CD14-positive monocyte (primary cell): ENCODE measurements around the gene FUZ. TPM values are rescaled to one million over a fixed set of nuclear protein-coding genes. Genes with fewer than 3 reads are reported as not detected.

Source experiments
- DNase-seq, 3 donors: peaks; one replicate each; pipeline ENCODE4 v3.0.0-alpha.2; 2011 to 2022
- H2AFZ ChIP-seq: 2 replicates; pipeline ENCODE4 v1.6.0; 2012; ENCODE audit warnings: mild to moderate bottlenecking, low read depth, low read length, inconsistent platforms; ENCODE audit not compliant: insufficient read depth, poor library complexity, severe bottlenecking
- H3K27ac ChIP-seq, 2 donors: 1 replicate in 1 of 2; 2 replicates in 1 of 2; pipeline ENCODE4 v1.5.1; 2012 to 2013; ENCODE audit warnings: low read length in 2 of 2, control low read depth in 1 of 2, inconsistent platforms in 1 of 2, low read depth in 1 of 2, mild to moderate bottlenecking in 1 of 2
- H3K27me3 ChIP-seq, 2 donors: one replicate each; pipeline versions ENCODE4 v1.6.0 to v1.6.1; 2011 to 2013; ENCODE audit warnings: low read length in 2 of 2; ENCODE audit not compliant: control insufficient read depth in 2 of 2, insufficient read depth in 2 of 2
- H3K36me3 ChIP-seq, 2 donors: replicated peaks in 1 of 2; 1 replicate in 1 of 2; 2 replicates in 1 of 2; pipeline versions ENCODE4 v1.5.1 to v1.6.1; 2012 to 2013; ENCODE audit warnings: low read length in 2 of 2, control low read depth in 1 of 2, inconsistent platforms in 1 of 2, mild to moderate bottlenecking in 1 of 2; ENCODE audit not compliant: insufficient read depth in 2 of 2, control insufficient read depth in 1 of 2
- H3K4me1 ChIP-seq, 2 donors: 1 replicate in 1 of 2; 2 replicates in 1 of 2; pipeline versions ENCODE4 v1.5.1 to v1.6.1; 2012 to 2013; ENCODE audit warnings: low read length in 2 of 2, control low read depth in 1 of 2, inconsistent platforms in 1 of 2, mild to moderate bottlenecking in 1 of 2, moderate library complexity in 1 of 2; ENCODE audit not compliant: insufficient read depth in 2 of 2, control insufficient read depth in 1 of 2
- H3K4me2 ChIP-seq: replicated peaks from 2 replicates; pipeline ENCODE3; 2012; ENCODE audit warnings: low read length, moderate library complexity, mild to moderate bottlenecking; ENCODE audit not compliant: poor library complexity, severe bottlenecking; ENCODE audit errors: extremely low read depth
- H3K4me3 ChIP-seq, 3 experiments: fragments of 200-600 bp in 1 of 3; sonication (generic) in 1 of 3; replicated peaks in 1 of 3; 1 replicate in 2 of 3; 2 replicates in 1 of 3; pipeline ENCODE4 v1.5.1; 2011 to 2013; ENCODE audit warnings: low read length in 3 of 3, mild to moderate bottlenecking in 3 of 3, control low read depth in 2 of 3, low read depth in 2 of 3, inconsistent platforms in 1 of 3, moderate library complexity in 1 of 3
- H3K79me2 ChIP-seq: 2 replicates; pipeline ENCODE4 v1.6.0; 2012; ENCODE audit warnings: mild to moderate bottlenecking, control low read depth, inconsistent platforms, low read length, moderate library complexity; ENCODE audit not compliant: insufficient read depth
- H3K9ac ChIP-seq: 2 replicates; pipeline ENCODE4 v1.6.0; 2017; ENCODE audit warnings: low read length, mild to moderate bottlenecking; ENCODE audit not compliant: insufficient read depth, poor library complexity, severe bottlenecking
- H3K9me3 ChIP-seq, 2 donors: replicated peaks in 1 of 2; 1 replicate in 1 of 2; 2 replicates in 1 of 2; pipeline versions ENCODE4 v1.5.1 to v1.6.1; 2012 to 2013; ENCODE audit warnings: low read length in 2 of 2, control low read depth in 1 of 2; ENCODE audit not compliant: control insufficient read depth in 1 of 2, insufficient read depth in 1 of 2
- H4K20me1 ChIP-seq: 2 replicates; pipeline ENCODE4 v1.6.0; 2012; ENCODE audit warnings: mild to moderate bottlenecking, low read length, control low read depth, moderate library complexity; ENCODE audit not compliant: insufficient read depth
- H3K27ac Mint-ChIP-seq, 7 donors: one replicate each; pipeline ENCODE4 v1.8.0; 2020; ENCODE audit warnings: mild to moderate bottlenecking in 7 of 7, mixed read lengths in 7 of 7, moderate library complexity in 6 of 7, inconsistent platforms in 2 of 7
- H3K27me3 Mint-ChIP-seq, 3 donors: one replicate each; pipeline ENCODE4 v1.8.0; 2021 to 2022; ENCODE audit warnings: low read depth in 3 of 3, mild to moderate bottlenecking in 3 of 3, mixed read lengths in 3 of 3, moderate library complexity in 3 of 3, inconsistent platforms in 1 of 3
- H3K36me3 Mint-ChIP-seq, 2 donors: one replicate each; pipeline ENCODE4 v1.8.0; 2020; ENCODE audit warnings: mixed read lengths in 2 of 2, inconsistent platforms in 1 of 2, mild to moderate bottlenecking in 1 of 2
- H3K4me1 Mint-ChIP-seq: one replicate; pipeline ENCODE4 v1.8.0; 2020; ENCODE audit warnings: mild to moderate bottlenecking, mixed read lengths
- H3K4me3 Mint-ChIP-seq, 2 donors: one replicate each; pipeline ENCODE4 v1.8.0; 2020; ENCODE audit warnings: mild to moderate bottlenecking in 2 of 2, mixed read lengths in 2 of 2, moderate library complexity in 1 of 2
- H3K9me3 Mint-ChIP-seq, 7 donors: one replicate each; pipeline ENCODE4 v1.8.0; 2020 to 2022; ENCODE audit warnings: mixed read lengths in 7 of 7, mild to moderate bottlenecking in 6 of 7, moderate library complexity in 6 of 7, inconsistent platforms in 2 of 7
- WGBS: methylation state at CpG from one replicate; pipeline ENCODE4 v1.1.5; 2013; ENCODE audit warnings: missing lambda C conversion rate; ENCODE audit not compliant: insufficient coverage; 5-methylcytosine and 5-hydroxymethylcytosine counted together
- intact Hi-C, 2 donors: fragments of 100-400 bp; cut with micrococcal nuclease; formaldehyde crosslinking; loops; one replicate each; pipeline versions ENCODE4 v1.15.0 to v1.15.1; 2023
- polyA plus RNA-seq, 3 donors: library from polyadenylated mRNA; depleted of rRNA in 1 of 3; unstranded in 2 of 3; stranded (reverse) in 1 of 3; fragments of 300-500 nt in 2 of 3; fragments of >200 nt in 1 of 3; fragmentation: Illumina TruSeq in 2 of 3; gene quantifications; 1 replicate in 2 of 3; 2 replicates in 1 of 3; pipeline ENCODE4 v1.2.3, GENCODE V29; 2012 to 2021
- TF ChIP-seq, protein P1 (sequence below): fragments of 200-600 bp; IDR thresholded peaks from one replicate; pipeline ENCODE4 v1.8.0; 2022; ENCODE audit warnings: antibody characterized with exemption, mild to moderate bottlenecking

FUZ gene
- polyA plus RNA-seq, 3 donors = 5.3 to 16.7 (median 5.3) TPM

DNA sequence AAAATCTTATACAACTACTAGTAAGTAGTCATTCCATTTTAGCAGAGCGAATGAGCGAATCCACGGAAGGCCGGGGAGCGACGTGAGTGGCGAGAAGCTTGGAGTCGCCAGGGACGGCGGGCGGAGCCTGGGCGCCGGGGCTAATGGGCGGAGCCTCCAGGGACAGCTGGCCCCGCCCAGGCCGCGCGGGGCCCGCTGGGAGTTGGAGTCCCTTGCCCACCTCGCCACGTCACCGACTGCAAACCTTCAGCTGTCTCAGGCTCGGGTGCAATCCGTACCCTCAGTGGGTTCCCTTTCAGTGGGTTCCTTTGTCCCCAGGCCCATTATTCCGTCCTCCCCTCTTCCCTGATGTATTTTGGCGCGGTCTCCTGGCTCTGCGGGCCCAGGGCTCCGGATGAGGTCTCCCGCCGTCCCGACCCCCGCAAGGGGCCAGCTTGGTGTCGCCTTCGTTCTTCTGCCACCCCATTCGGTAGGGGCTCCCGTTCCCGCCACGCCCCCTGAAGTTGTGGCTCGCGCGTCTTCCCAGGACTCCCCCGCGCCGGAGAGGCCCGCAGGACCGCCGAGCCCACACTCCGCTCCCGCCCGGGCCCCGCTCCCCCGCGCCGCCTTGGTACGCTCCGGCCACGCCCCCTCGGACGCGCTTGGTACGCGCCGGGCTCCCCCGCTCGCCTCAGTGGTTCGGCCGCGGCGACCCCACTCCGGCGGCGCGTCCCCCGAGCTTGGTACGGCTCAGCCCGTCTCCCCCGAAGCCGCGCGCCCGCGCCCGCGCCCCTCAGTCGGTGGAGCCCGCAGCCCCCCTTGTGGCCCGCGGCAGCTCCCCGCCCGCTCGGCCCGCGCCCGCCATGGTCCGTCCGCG, 37.6 kb upstream of the FUZ start, which contains the start of gene PTOV1:
Gene PTOV1 (plus strand): TSS at position 673 of the 856 bp plus-strand sequence.
- Histone ChIP-seq H3K27ac (peak within 1 kb of the TSS; percentile 95 to 97), H3K4me3 (peak within 1 kb of the TSS; percentile 84 to 99 (median 96)), H3K36me3 (no peaks in the 10 kb centered on the region), H3K79me2 (peaks cover 20% of the 10 kb centered on the region), H3K4me1 (peaks cover 32 to 40% of the 10 kb centered on the region in 2 donors), H3K27me3 (peaks cover 7 to 12% of the 10 kb centered on the region in 2 donors), H3K9me3 (peaks cover 4% of the 10 kb centered on the region in 2 donors), H3K4me2 (peak within 1 kb of the TSS; percentile 96), H4K20me1 (peaks cover 39% of the 10 kb centered on the region), H3K9ac (peak within 1 kb of the TSS; percentile 97), H2AFZ (peak within 1 kb of the TSS; percentile 92)
- Mint-ChIP-seq H3K27me3 (peaks cover 14 to 17% (median 15%) of the 10 kb centered on the region in 3 donors), H3K4me1 (peaks cover 42% of the 10 kb centered on the region), H3K27ac (peak within 1 kb of the TSS; percentile 93 to 99 (median 96)), H3K9me3 (peaks cover 4 to 11% (median 8%) of the 10 kb centered on the region in 7 donors), H3K4me3 (peak within 1 kb of the TSS; percentile 88 to 92), H3K36me3 (peaks cover 8 to 14% of the 10 kb centered on the region in 2 donors)
- WGBS = 3% methylated on average over 98 of the region's 98 CpGs
- TF ChIP-seq, protein P1, sequence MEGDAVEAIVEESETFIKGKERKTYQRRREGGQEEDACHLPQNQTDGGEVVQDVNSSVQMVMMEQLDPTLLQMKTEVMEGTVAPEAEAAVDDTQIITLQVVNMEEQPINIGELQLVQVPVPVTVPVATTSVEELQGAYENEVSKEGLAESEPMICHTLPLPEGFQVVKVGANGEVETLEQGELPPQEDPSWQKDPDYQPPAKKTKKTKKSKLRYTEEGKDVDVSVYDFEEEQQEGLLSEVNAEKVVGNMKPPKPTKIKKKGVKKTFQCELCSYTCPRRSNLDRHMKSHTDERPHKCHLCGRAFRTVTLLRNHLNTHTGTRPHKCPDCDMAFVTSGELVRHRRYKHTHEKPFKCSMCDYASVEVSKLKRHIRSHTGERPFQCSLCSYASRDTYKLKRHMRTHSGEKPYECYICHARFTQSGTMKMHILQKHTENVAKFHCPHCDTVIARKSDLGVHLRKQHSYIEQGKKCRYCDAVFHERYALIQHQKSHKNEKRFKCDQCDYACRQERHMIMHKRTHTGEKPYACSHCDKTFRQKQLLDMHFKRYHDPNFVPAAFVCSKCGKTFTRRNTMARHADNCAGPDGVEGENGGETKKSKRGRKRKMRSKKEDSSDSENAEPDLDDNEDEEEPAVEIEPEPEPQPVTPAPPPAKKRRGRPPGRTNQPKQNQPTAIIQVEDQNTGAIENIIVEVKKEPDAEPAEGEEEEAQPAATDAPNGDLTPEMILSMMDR = no peak
- intact Hi-C loops = loop anchor here (2.0 to 5.0 kb wide), 3 partner anchors 16 to 33 kb away; partner anchors contain the start of genes MED25 (in 2 of the 2) and PNKP (in 1 of the 2)
- peak; percentile 88 to 90 (median 88) for DNase-seq

DNA sequence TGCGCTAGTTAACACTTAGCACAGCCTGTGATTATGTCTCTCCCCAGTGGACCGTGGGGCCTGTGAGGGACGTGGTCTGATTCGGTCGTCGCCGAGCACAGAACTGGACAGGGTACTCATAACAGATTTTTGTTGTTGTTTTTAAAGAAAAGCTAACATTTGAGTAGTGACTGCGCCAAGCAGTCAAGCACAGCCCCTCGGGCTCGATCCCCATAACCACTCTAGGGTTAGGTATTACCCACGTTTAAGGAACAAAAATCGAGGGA, 37.1 kb upstream of the FUZ start:
- 59% methylated on average over 5 of the region's 12 CpGs for WGBS
- intact Hi-C loops = loop anchor here (2.0 to 5.0 kb wide), 3 partner anchors 17 to 33 kb away; partner anchors contain the start of genes MED25 (in 2 of the 2) and PNKP (in 1 of the 2)
- peaks cover 44% of the 10 kb centered on the region for H3K4me1 Mint-ChIP-seq
- Histone ChIP-seq H3K4me1 (peaks cover 35 to 43% of the 10 kb centered on the region in 2 donors), H3K27me3 (peaks cover 7 to 12% of the 10 kb centered on the region in 2 donors), H4K20me1 (peaks cover 34% of the 10 kb centered on the region), H3K9me3 (peaks cover 4% of the 10 kb centered on the region in 2 donors), H3K9ac (no peak overlapping the region), H3K36me3 (no peaks in the 10 kb centered on the region), H2AFZ (peak overlapping the region; percentile 92), H3K27ac (peak overlapping the region in 1 of 2 donors; percentile 97), H3K4me2 (peak overlapping the region; percentile 96), H3K79me2 (peaks cover 20% of the 10 kb centered on the region), H3K4me3 (peak overlapping the region; percentile 14 to 99 (median 96))
- H3K9me3 Mint-ChIP-seq = peaks cover 4 to 11% (median 8%) of the 10 kb centered on the region in 7 donors
- TF ChIP-seq, protein P1 = no peak
- peak overlapping the region; percentile 88 to 92 for H3K4me3 Mint-ChIP-seq
- peaks cover 14 to 17% (median 14%) of the 10 kb centered on the region in 3 donors for H3K27me3 Mint-ChIP-seq
- DNase-seq = no peak
- H3K36me3 Mint-ChIP-seq = peaks cover 8 to 9% of the 10 kb centered on the region in 2 donors
- H3K27ac Mint-ChIP-seq = peak overlapping the region; percentile 73 to 99 (median 94)
